GM19193 (cell line): ENCODE measurements around the gene PRR5.

Experiments used
- POLR2A ChIP-seq: IDR thresholded peaks from 4 replicates; pipeline ENCODE4 v1.6.1; 2011; ENCODE audit not compliant: insufficient read depth, insufficient read length; ENCODE audit errors: extremely low read depth

PRR5 gene

GRCh38 chr22:44773082-44773481 is 71.1 kb downstream of the PRR5 start:
- no peak for TF ChIP-seq POLR2A

GRCh38 chr22:44775862-44776261 is 73.9 kb downstream of the PRR5 start:
- TF ChIP-seq POLR2A: no peak

- TF ChIP-seq POLR2A: no peak
Measured at GRCh38 chr22:44776605-44777363, 74.8 kb downstream of the PRR5 start.

- no peak for TF ChIP-seq POLR2A
Measured at GRCh38 chr22:44777364-44777755, 75.4 kb downstream of the PRR5 start.

GRCh38 chr22:44780876-44781449 is 79.0 kb downstream of the PRR5 start:
- TF ChIP-seq POLR2A: no peak

- no peak for TF ChIP-seq POLR2A
Measured at GRCh38 chr22:44782363-44782963, 80.5 kb downstream of the PRR5 start.

GRCh38 chr22:44783091-44783490 is 81.1 kb downstream of the PRR5 start:
- no peak for TF ChIP-seq POLR2A

GRCh38 chr22:44783581-44783980 is 81.6 kb downstream of the PRR5 start:
- TF ChIP-seq POLR2A: no peak

GRCh38 chr22:44786136-44786535 is 84.1 kb downstream of the PRR5 start:
- TF ChIP-seq POLR2A: no peak

GRCh38 chr22:44786610-44787009 is 84.6 kb downstream of the PRR5 start:
- no peak for TF ChIP-seq POLR2A
